Measurements from ENCODE around the gene PRKAG3.

- TF ChIP-seq EZH2 (IDR thresholded peaks at IDR 0.05; ENCODE audit: insufficient read depth, poor library complexity, severe bottlenecking) (no peak), EZH2phosphoT487 (IDR thresholded peaks at IDR 0.05; ENCODE audit: insufficient read depth, low read depth) (no peak)
These were observed 887 bp downstream of the PRKAG3 start for GRCh38 chr2:218830526-218831306.
